Spinal cord (tissue), 10 donors: ENCODE data around the gene SUB1. TPM values are rescaled to one million over a fixed set of nuclear protein-coding genes. Genes with fewer than 3 reads are reported as not detected.
A peak's percentile ranks its signal among the peaks of the same experiment; 100 is the strongest.
"Not testable (repeated sequence)": the region's sequence is repeated elsewhere in the genome, so short reads cannot be mapped to it uniquely, and the experiment has no call there.

ENCODE experiments used
- DNase-seq, 6 donors: peaks; one replicate each; pipeline versions ENCODE4 v3.0.0 to v3.0.0-alpha.2; 2013 to 2015; ENCODE audit warnings: low spot score in 6 of 6, low read depth in 4 of 6
- H3K27ac ChIP-seq: one replicate; pipeline ENCODE4 v1.5.1; 2013; ENCODE audit warnings: low read depth, low read length, control low read depth
- H3K27me3 ChIP-seq: one replicate; pipeline ENCODE4 v1.6.1; 2013; ENCODE audit warnings: low read length; ENCODE audit not compliant: control insufficient read depth, insufficient read depth
- H3K36me3 ChIP-seq: one replicate; pipeline ENCODE4 v1.6.1; 2013; ENCODE audit warnings: low read length; ENCODE audit not compliant: control insufficient read depth, insufficient read depth
- H3K4me1 ChIP-seq: one replicate; pipeline ENCODE4 v1.6.1; 2013; ENCODE audit warnings: low read length; ENCODE audit not compliant: control insufficient read depth, insufficient read depth
- H3K4me3 ChIP-seq: one replicate; pipeline ENCODE4 v1.5.1; 2013; ENCODE audit warnings: low read depth, low read length, control low read depth
- H3K9me3 ChIP-seq: one replicate; pipeline ENCODE4 v1.6.1; 2013; ENCODE audit warnings: low read length; ENCODE audit not compliant: control insufficient read depth, insufficient read depth
- WGBS: methylation state at CpG from one replicate; pipeline ENCODE4 v1.1.5; 2013; ENCODE audit warnings: missing lambda C conversion rate; ENCODE audit not compliant: insufficient coverage; 5-methylcytosine and 5-hydroxymethylcytosine counted together
- polyA plus RNA-seq, 2 donors: library from polyadenylated mRNA; unstranded; fragments of 120-200 nt; gene quantifications; one replicate each; pipeline ENCODE4 v1.2.1, GENCODE V29; 2013; ENCODE audit not compliant: insufficient read length in 2 of 2
- total RNA-seq, 2 donors: library from RNA; depleted of rRNA in 1 of 2; stranded (reverse); fragments of 120-200 nt in 1 of 2; fragments of >200 nt in 1 of 2; gene quantifications; one replicate each; pipeline versions ENCODE4 v1.2.3 to v1.2.4, GENCODE V29; 2013 to 2014
- donor health status: healthy.

Gene SUB1
- total and polyA plus RNA-seq, 4 donors = 257 to 410 (median 339) TPM

DNA sequence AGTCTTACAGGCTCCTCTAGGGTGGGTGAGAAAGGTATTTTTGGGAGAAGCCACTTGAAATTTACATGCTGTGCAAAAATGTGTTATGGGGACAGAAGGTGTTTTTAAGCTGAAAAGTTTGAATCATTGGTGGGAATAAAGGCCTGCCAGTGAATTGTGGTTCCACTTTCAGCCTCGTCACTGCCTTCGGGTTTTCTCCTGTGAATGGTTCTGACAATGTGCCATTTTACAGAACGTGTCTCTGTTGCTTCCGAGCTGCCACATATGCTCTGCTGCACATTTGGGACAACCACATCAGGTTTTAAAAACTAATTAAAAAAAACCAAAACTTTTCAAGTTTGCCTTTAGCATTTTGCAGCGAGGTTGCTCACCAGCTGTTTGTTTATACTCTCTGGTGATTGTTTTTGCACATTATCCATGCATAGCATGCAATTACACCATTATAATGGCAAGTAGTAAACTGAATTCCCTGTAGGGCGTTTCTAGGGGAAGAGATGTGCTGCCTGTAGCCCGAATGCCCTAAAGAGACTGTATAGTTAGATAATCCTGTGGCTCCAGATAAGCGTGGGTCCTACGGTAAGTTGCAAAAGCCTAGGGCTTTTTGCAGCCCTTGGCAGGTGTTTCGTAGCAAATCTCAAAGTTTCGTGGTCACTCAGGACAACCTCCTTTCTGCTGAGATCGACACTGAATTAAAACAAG, 40.1 kb upstream of the SUB1 start:
- Histone ChIP-seq H3K9me3 (no peaks in the 10 kb centered on the region), H3K27me3 (no peaks in the 10 kb centered on the region), H3K4me3 (no peak overlapping the region), H3K36me3 (no peaks in the 10 kb centered on the region), H3K27ac (no peak overlapping the region), H3K4me1 (no peaks in the 10 kb centered on the region)
- WGBS = 40% methylated on average over 8 of the region's 12 CpGs
- DNase-seq = peak in 2 of 6 donors; percentile 35 to 87

DNA sequence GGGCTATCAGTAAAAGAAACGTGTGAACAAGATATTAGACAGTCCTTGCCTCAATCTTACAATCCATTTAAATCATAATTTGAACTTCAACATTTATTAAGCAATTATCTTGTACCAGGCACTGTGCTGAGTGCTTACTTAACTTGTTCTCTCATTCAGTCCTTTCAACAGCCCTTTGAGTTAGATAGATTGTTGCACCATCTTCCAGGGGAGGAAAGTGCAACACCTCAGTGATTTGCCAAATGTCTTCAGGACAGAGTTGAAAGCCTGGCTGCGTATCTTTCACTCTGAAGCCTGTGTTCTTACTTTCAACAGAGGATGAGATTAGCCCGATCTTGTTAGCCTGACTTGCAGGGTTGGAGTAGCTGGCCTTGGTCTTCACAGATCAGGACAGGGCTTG, 34.2 kb upstream of the SUB1 start:
- Histone ChIP-seq H3K9me3 (no peaks in the 10 kb centered on the region), H3K4me3 (no peak overlapping the region), H3K4me1 (no peaks in the 10 kb centered on the region), H3K36me3 (peaks cover 4% of the 10 kb centered on the region), H3K27ac (no peak overlapping the region), H3K27me3 (no peaks in the 10 kb centered on the region)
- DNase-seq = no peak
- WGBS = 89% methylated on average over 2 of the region's 3 CpGs

DNA sequence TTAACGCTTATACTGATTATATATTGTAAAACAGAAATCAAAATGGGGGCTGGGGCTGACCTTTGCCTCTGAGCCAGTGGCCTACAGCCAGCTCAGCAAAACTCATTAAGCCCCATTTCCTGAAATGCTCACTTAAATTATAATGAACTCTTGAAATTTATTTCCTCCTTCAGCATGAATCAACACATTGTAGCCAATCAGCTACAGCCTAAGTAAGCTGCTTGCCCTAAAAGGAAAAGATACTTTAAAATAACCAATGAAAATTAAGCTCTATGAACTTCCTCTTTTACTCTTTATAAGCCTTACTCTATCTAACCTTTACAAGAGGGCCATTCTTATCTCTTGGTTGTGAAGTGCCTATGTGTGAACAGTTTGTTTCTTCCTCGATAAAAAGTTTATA, 33.5 kb upstream of the SUB1 start:
- WGBS = no CpG with 5 or more reads among the region's 2 CpGs

DNA sequence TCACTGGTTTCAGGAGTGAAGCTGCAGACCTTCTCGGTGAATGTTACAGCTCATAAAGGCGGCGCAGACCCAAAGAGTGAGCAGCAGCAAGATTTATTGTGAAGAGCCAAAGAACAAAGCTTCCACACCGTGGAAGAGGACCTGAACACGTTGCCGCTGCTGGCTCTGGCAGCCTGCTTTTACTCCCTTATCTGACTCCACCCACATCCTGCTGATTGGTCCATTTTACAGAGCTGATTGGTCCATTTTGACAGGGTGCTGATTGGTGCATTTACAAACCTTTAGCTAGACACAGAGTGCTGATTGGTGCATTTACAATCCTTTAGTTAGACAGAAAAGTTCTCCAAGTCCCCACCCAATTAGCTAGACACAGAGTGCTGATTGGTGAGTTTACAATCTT, 32.9 kb upstream of the SUB1 start:
- H3K27ac ChIP-seq, H3K27me3 ChIP-seq, H3K9me3 ChIP-seq, DNase-seq, H3K36me3 ChIP-seq, H3K4me3 ChIP-seq, H3K4me1 ChIP-seq: not testable (repeated sequence)
- 89% methylated on average over 6 of the region's 6 CpGs for WGBS

More for the DNA sequence above, 33.5 kb upstream of the SUB1 start:
- Histone ChIP-seq H3K4me1 (no peaks in the 10 kb centered on the region), H3K27me3 (no peaks in the 10 kb centered on the region), H3K36me3 (peaks cover 4% of the 10 kb centered on the region), H3K4me3 (no peak overlapping the region), H3K9me3 (no peaks in the 10 kb centered on the region), H3K27ac (no peak overlapping the region)
- no peak for DNase-seq

DNA sequence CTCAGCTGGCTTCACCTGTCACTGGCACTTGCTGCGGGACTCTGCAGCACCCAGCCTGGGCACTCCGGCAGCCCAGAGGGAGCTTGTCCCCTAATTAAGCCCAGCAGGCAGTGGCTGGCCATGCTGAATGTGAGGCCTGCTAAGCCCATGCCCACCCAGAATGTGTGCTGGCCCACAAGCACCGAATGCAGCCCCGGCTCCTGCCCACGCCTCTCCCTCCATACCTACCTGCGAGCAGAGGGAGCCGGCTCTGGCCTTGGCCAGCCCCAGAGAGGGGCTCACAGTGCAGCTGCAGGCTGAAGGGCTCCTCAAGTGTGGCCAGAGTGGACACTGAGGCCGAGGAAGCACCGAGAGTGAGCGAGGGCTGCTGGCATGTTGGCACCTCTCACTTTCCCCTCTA, 32.4 kb upstream of the SUB1 start:
- no peak for DNase-seq
- no peak overlapping the region for H3K4me3 ChIP-seq
- H3K27me3 ChIP-seq = no peaks in the 10 kb centered on the region
- peaks cover 4% of the 10 kb centered on the region for H3K36me3 ChIP-seq
- no peaks in the 10 kb centered on the region for H3K4me1 ChIP-seq
- 97% methylated on average over 7 of the region's 10 CpGs for WGBS
- no peaks in the 10 kb centered on the region for H3K9me3 ChIP-seq
- no peak overlapping the region for H3K27ac ChIP-seq

DNA sequence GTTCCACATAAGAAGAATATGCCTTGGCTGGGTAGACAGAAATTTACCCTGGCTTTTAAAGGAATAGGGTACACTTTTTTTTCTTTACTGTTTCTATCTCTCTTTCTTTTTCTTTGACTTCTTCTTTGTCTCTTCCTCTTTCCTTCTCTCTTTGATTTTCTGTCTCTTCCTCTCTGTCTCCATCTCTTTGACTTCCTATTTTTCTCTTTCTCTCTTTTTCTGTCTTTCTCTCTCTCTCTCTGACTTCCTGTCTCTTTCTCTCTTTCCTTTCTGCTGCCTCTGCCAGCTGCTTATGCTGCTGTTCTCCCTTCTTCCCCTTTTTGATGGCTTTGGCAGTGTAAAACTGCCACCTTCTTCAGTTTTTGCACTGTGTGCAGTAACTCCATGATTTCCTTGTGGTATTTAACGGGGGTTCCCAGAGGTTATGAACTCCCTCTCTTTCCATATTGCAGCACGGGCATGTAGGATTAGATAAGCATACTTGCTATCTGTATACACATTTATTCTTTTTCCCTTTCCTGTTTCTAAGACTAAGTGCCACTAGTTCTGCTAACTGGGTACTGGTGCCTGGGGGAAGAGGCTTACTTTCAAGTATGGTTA, 31.1 kb upstream of the SUB1 start:
- not testable (repeated sequence) for H3K4me1 ChIP-seq, H3K36me3 ChIP-seq, H3K9me3 ChIP-seq, H3K27me3 ChIP-seq, DNase-seq, H3K4me3 ChIP-seq, H3K27ac ChIP-seq
- no CpG with 5 or more reads among the region's 2 CpGs for WGBS

DNA sequence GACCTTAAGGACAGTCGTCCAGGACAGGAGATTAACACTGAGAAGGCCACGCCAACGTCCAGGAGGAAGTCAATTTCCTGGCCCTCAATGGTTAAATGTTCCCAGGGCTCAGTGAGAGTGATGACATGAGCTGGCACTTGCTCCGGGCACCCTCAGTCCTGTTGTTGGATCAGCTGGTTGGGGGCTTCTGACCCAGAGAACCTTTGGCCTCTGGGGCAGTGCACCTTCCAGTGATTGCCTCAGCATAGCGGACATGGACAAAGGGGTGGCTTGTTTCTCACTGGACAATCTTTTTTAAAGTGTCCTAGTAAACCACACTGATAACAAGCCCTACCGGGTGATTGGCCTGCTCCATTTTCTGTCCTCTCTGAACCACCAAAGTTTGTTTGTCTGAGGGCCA, 28.8 kb upstream of the SUB1 start:
- H3K4me1 ChIP-seq, H3K36me3 ChIP-seq, H3K9me3 ChIP-seq, DNase-seq, H3K27me3 ChIP-seq, H3K4me3 ChIP-seq, H3K27ac ChIP-seq: not testable (repeated sequence)
- 94% methylated on average over 4 of the region's 6 CpGs for WGBS

DNA sequence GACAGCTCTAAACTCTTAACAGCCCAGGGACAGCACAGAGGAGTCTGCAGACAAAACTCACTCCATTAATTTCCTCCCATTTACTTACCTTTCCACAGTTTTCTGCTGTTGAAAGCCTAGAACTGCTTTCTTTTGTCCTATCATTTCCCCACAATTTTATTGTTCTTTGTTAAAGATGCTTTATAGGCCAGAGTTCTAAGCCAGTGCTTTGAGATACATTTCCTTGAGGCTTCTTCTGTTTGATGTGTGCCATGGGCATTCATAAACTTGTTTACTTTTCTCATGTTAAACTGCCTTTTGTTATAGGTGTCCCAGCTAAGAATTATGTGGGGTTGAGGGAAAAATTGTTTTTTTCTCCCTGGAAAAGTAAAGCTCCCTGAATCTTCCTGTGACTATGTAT, 25.9 kb upstream of the SUB1 start:
- Histone ChIP-seq H3K4me3 (no peak overlapping the region), H3K9me3 (no peaks in the 10 kb centered on the region), H3K4me1 (no peaks in the 10 kb centered on the region), H3K27ac (no peak overlapping the region), H3K36me3 (no peaks in the 10 kb centered on the region), H3K27me3 (no peaks in the 10 kb centered on the region)
- DNase-seq = peak in 1 of 6 donors; percentile 42

DNA sequence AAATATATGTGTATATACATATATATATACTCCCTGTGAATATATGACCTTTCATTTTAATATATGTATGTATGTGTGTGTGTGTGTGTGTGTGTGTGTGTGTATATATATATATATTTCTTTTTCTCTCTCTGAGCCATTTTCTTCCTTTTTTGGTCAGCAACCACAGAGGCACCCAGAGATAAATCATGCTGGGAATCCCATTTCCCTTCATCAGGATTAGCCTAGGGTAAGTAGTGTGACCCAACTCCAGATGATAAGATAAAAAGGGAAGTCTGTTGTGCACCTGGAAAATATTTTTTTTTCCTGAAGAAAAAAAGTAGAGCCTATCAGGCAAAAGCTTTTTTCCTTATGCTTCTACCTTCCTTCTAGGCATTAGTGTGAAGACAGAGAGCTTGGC, 25.4 kb upstream of the SUB1 start:
- no peak for DNase-seq
- H3K9me3 ChIP-seq = no peaks in the 10 kb centered on the region
- no peaks in the 10 kb centered on the region for H3K4me1 ChIP-seq
- H3K27ac ChIP-seq = no peak overlapping the region
- H3K36me3 ChIP-seq = no peaks in the 10 kb centered on the region
- no peaks in the 10 kb centered on the region for H3K27me3 ChIP-seq
- no peak overlapping the region for H3K4me3 ChIP-seq

DNA sequence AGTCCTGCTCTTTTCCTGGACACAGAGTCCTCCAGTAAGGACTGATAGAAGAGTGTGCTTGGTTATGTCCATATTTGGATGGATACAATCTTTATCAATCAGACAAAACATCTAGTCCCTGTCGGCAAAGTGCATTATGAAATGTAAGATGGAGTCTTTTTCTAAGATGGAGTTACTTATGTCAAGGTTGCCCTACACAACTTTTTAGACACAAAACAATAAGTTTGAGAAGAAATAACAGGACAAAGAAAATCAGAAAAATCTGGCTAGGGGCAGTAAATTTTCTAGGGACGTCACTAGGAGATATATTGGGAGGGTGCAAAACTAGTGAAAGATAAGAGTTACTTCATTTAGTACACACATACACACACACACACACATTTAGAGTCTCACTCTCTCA, 23.3 kb upstream of the SUB1 start:
- no peak for DNase-seq
- H3K36me3 ChIP-seq = no peaks in the 10 kb centered on the region
- H3K4me3 ChIP-seq = no peak overlapping the region
- no peaks in the 10 kb centered on the region for H3K4me1 ChIP-seq
- H3K27ac ChIP-seq = no peak overlapping the region
- H3K27me3 ChIP-seq = no peaks in the 10 kb centered on the region
- WGBS = no CpG with 5 or more reads among the region's 2 CpGs
- H3K9me3 ChIP-seq = no peaks in the 10 kb centered on the region
